Measurements from ENCODE around the gene ZFR. TPM values are rescaled to one million over a fixed set of nuclear protein-coding genes. Genes with fewer than 3 reads are reported as not detected.
"Not testable (repeated sequence)": the region's sequence is repeated elsewhere in the genome, so short reads cannot be mapped to it uniquely, and the experiment has no call there.

Gene ZFR
- total and polyA plus RNA-seq, 2 experiments from 2014 or later, result 103 to 124 TPM

DNA sequence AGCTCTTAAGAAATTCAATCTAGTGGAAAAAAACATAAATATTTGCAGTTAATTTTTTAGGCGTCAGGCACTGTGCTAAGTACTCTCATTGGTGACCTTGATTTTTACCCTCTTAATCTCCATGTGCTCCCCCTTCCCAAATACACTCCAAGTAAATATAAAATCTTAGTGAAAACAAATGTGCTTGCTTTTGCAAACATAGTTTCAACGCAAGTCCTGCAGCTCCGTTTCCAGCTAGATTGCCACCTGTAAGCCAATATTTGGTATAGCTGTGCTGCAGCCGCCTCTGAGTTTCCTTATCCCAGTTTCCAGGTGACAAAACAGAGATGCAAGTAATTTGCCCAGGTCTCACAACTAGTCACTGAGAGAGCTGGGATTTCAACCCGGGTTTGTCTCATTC lies 129.9 kb downstream of the ZFR start:
- 76 to 82% methylated on average over 5 of the region's 5 CpGs for WGBS, 2 experiments (ENCODE audit: low coverage in 1 of 2, low lambda C conversion rate in 2 of 2, missing lambda C conversion rate in 2 of 2)
- H3K27me3 ChIP-seq (replicated peaks; ENCODE audit: insufficient read depth), result no peaks in the 10 kb centered on the region
- no peak overlapping the region for H3K4me2 ChIP-seq (ENCODE audit: unreplicated experiment)
- H3K79me2 ChIP-seq (ENCODE audit: insufficient read depth), result peaks cover 24% of the 10 kb centered on the region
- no peak for DNase-seq
- H2AFZ ChIP-seq, result no peak overlapping the region
- no peaks in the 10 kb centered on the region for H3K9me3 ChIP-seq (ENCODE audit: low read depth)
- H3K4me3 ChIP-seq, result no peak overlapping the region
- H3F3A ChIP-seq (ENCODE audit: insufficient read depth), result peaks cover 8% of the 10 kb centered on the region; the same call in 1 of the 2 replicates
- TF ChIP-seq EZH2 (IDR thresholded peaks at IDR 0.05; ENCODE audit: insufficient read depth, poor library complexity, severe bottlenecking) (no peak), EZH2phosphoT487 (IDR thresholded peaks at IDR 0.05; ENCODE audit: insufficient read depth, low read depth) (no peak)
- no peaks in the 10 kb centered on the region for H3K9me2 ChIP-seq (ENCODE audit: insufficient read depth)
- H3K36me3 ChIP-seq (ENCODE audit: low read depth), result no peaks in the 10 kb centered on the region
- H3K27ac ChIP-seq, result no peak overlapping the region
- H3K9ac ChIP-seq, result no peak overlapping the region
- in situ Hi-C loops (cut with MboI), result loop anchor here (25.0 kb wide), 1 partner anchor 477 kb away; no protein-coding TSS in a partner anchor
- peaks cover 14% of the 10 kb centered on the region for H3K4me1 ChIP-seq (ENCODE audit: insufficient read depth)
- H4K20me1 ChIP-seq (ENCODE audit: insufficient read depth), result no peaks in the 10 kb centered on the region

DNA sequence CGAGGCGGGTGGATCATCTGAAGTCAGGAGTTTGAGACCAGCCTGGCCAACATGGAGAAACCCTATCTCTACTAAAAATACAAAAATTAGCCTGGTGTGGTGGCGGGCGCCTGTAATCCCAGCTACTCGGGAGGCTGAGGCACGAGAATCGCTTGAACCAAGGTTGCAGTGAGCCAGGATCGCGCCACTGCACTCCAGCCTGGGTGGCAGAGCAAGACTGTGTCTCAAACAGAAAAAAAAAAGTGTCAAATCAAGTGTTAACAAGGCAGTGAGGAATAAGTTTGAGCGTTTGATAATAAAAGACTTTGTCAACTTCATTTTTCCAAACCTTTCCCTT lies 130.4 kb downstream of the ZFR start:
- not testable (repeated sequence) for H3K36me3 ChIP-seq (ENCODE audit: low read depth); H3K9me2 ChIP-seq (ENCODE audit: insufficient read depth); H4K20me1 ChIP-seq (ENCODE audit: insufficient read depth); H3K9ac ChIP-seq; H3K4me3 ChIP-seq; H3K27ac ChIP-seq; H3K4me2 ChIP-seq (ENCODE audit: unreplicated experiment); H2AFZ ChIP-seq; H3F3A ChIP-seq (ENCODE audit: insufficient read depth); H3K27me3 ChIP-seq (replicated peaks; ENCODE audit: insufficient read depth); H3K9me3 ChIP-seq (ENCODE audit: low read depth); DNase-seq
- peaks cover 15% of the 10 kb centered on the region for H3K4me1 ChIP-seq (ENCODE audit: insufficient read depth)
- H3K79me2 ChIP-seq (ENCODE audit: insufficient read depth), result peaks cover 29% of the 10 kb centered on the region
- in situ Hi-C loops (cut with MboI), result loop anchor here (25.0 kb wide), 1 partner anchor 477 kb away; no protein-coding TSS in a partner anchor
- 94 to 95% methylated on average over 10 of the region's 10 CpGs for WGBS, 2 experiments (ENCODE audit: low coverage in 1 of 2, low lambda C conversion rate in 2 of 2, missing lambda C conversion rate in 2 of 2)

DNA sequence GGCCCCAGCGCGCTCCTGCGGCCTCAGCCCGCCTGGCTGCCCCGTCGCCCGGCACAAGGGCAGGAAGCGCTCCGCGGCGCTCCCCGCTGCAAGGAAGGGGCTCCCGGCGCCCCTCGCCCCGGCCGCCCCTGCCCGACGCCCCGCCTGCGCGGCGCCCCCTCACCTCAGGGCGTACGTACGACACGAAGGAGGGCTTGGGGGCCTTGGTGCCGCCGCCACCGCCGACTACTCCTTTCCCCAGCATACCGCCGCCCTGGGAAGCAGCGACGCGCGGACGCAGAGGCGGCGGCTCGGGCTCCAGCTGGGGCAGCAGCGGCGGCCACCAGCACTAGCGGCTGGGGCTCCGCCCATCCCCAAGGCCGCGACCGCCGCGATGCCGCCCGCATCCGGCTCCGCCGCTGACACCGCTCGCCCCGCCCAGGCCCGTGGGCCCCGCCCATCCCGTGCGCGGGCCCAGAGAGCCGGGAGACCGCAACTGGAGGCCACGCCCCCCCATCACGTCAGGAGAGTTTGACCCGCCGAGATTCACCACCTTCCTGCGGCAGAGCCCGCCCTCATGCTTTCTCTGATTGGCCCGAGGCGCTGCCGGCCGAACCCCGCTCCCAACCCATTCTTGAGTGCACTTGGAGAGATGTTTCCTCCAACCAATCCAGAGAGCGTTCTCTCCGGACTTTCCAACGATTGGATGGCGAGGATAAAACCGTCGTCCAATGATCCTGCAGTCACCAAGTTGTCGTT lies 131.8 kb downstream of the ZFR start, which contains the start of gene MTMR12:
Gene MTMR12, minus strand, starts transcription at position 345 of the 738 bp plus-strand sequence. Its CDS starts 101 bp downstream, at position 244.
- Histone ChIP-seq H3K9ac (peak within 1 kb of the TSS; percentile 88), H3K79me2 (ENCODE audit: insufficient read depth) (peaks cover 43% of the 10 kb centered on the region), H3K9me2 (ENCODE audit: insufficient read depth) (no peaks in the 10 kb centered on the region), H2AFZ (peak within 1 kb of the TSS; percentile 89), H3K9me3 (ENCODE audit: low read depth) (no peaks in the 10 kb centered on the region), H3K4me1 (ENCODE audit: insufficient read depth) (peaks cover 18% of the 10 kb centered on the region), H3K4me2 (ENCODE audit: unreplicated experiment) (peak within 1 kb of the TSS; percentile 100), H3K4me3 (peak within 1 kb of the TSS; percentile 89), H3F3A (ENCODE audit: insufficient read depth) (peaks cover 8% of the 10 kb centered on the region; the same call in 1 of the 2 replicates), H3K36me3 (ENCODE audit: low read depth) (no peaks in the 10 kb centered on the region), H3K27ac (peak within 1 kb of the TSS; percentile 85), H3K27me3 (replicated peaks; ENCODE audit: insufficient read depth) (no peaks in the 10 kb centered on the region), H4K20me1 (ENCODE audit: insufficient read depth) (no peaks in the 10 kb centered on the region)
- 1% methylated on average over 31 to 44 of the region's 83 CpGs for WGBS, 2 experiments (ENCODE audit: low coverage in 1 of 2, low lambda C conversion rate in 2 of 2, missing lambda C conversion rate in 2 of 2)
- in situ Hi-C loops (cut with MboI), result loop anchor here (25.0 kb wide), 1 partner anchor 475 kb away; no protein-coding TSS in a partner anchor
- TF ChIP-seq EZH2phosphoT487 (IDR thresholded peaks at IDR 0.05; ENCODE audit: insufficient read depth, low read depth) (no peak), EZH2 (IDR thresholded peaks at IDR 0.05; ENCODE audit: insufficient read depth, poor library complexity, severe bottlenecking) (no peak)
- DNase-seq, result peak; percentile 100

DNA sequence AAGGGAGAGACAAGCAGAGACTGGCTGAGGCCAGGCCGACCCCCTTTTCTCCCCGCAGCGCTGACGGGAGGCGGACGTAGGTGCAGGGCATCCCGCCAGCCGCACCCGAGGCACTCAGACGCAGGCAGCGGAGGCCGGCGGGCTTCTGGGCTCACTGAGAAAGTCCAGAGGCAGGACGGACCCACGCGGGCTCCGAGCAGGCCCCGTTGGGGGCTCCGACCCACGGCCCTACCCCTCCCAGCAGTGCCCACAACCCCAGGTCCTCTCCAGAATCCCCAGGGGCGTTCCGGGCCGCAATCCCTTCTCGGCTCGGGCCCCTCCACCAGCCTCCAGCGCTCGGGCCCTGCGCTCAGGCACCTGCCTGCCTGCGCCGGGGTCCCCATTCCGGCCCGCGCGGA lies 132.3 kb downstream of the ZFR start:
- no peaks in the 10 kb centered on the region for H4K20me1 ChIP-seq (ENCODE audit: insufficient read depth)
- TF ChIP-seq EZH2phosphoT487 (IDR thresholded peaks at IDR 0.05; ENCODE audit: insufficient read depth, low read depth), result no peak
- TF ChIP-seq EZH2 (IDR thresholded peaks at IDR 0.05; ENCODE audit: insufficient read depth, poor library complexity, severe bottlenecking), result no peak
- in situ Hi-C loops (cut with MboI), result loop anchor here (25.0 kb wide), 1 partner anchor 475 kb away; no protein-coding TSS in a partner anchor
- H3K79me2 ChIP-seq (ENCODE audit: insufficient read depth), result peaks cover 49% of the 10 kb centered on the region
- H3K9me3 ChIP-seq (ENCODE audit: low read depth), result no peaks in the 10 kb centered on the region
- peak; percentile 89 for DNase-seq
- no peaks in the 10 kb centered on the region for H3K27me3 ChIP-seq (replicated peaks; ENCODE audit: insufficient read depth)
- peaks cover 8% of the 10 kb centered on the region; the same call in 1 of the 2 replicates for H3F3A ChIP-seq (ENCODE audit: insufficient read depth)
- peak overlapping the region; percentile 85 for H2AFZ ChIP-seq
- no peaks in the 10 kb centered on the region for H3K9me2 ChIP-seq (ENCODE audit: insufficient read depth)
- WGBS, 2 experiments (ENCODE audit: low coverage in 1 of 2, low lambda C conversion rate in 2 of 2, missing lambda C conversion rate in 2 of 2), result 0 to 2% methylated on average over 24 to 28 of the region's 34 CpGs
- H3K4me2 ChIP-seq (ENCODE audit: unreplicated experiment), result peak overlapping the region; percentile 100
- peaks cover 18% of the 10 kb centered on the region for H3K4me1 ChIP-seq (ENCODE audit: insufficient read depth)
- peak overlapping the region; percentile 86 for H3K4me3 ChIP-seq
- no peaks in the 10 kb centered on the region for H3K36me3 ChIP-seq (ENCODE audit: low read depth)
- peak overlapping the region; percentile 85 for H3K27ac ChIP-seq
- H3K9ac ChIP-seq, result peak overlapping the region; percentile 88
